ENCODE measurements around the gene ANGPTL7. TPM values are rescaled to one million over a fixed set of nuclear protein-coding genes. Genes with fewer than 3 reads are reported as not detected.

ANGPTL7 gene
- polyA plus RNA-seq, 1 experiment = not detected

DNA sequence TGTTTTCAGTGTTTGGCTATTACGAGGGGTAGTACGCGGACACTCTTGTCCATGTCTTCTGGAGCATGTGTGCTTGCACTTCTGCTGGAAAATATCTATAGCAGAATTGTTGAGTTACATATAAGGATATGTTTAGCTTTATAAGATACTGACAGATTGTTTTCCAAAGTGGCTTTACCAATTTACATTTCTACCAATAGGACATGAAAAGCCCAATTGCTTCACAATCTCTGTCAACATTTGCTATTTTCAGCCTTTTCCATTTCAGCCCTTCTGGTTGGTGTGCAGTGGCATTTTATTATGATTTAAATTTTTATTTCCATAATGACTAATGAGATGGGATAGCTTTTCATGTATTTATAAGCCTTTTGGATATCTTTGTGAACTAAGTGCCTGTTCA lies 6.3 kb upstream of the ANGPTL7 start:
- no peak for DNase-seq (ENCODE audit: low read depth, low spot score)
- Histone ChIP-seq H3K27ac (ENCODE audit: low read depth, low read length) (no peak overlapping the region), H3K4me3 (ENCODE audit: low read depth, low read length) (no peak overlapping the region), H3K9me3 (ENCODE audit: control insufficient read depth, insufficient read depth, low read length) (no peaks in the 10 kb centered on the region), H3K27me3 (ENCODE audit: control insufficient read depth, insufficient read depth, low read length) (no peaks in the 10 kb centered on the region)
- ChIA-PET CTCF (interaction anchor here (1.2 to 2.5 kb wide), 2 partner anchors 145 kb away, joined by 5 to 10 read pairs; no protein-coding TSS in a partner anchor), POLR2A (no interaction called here)
- TF ChIP-seq, protein P1, sequence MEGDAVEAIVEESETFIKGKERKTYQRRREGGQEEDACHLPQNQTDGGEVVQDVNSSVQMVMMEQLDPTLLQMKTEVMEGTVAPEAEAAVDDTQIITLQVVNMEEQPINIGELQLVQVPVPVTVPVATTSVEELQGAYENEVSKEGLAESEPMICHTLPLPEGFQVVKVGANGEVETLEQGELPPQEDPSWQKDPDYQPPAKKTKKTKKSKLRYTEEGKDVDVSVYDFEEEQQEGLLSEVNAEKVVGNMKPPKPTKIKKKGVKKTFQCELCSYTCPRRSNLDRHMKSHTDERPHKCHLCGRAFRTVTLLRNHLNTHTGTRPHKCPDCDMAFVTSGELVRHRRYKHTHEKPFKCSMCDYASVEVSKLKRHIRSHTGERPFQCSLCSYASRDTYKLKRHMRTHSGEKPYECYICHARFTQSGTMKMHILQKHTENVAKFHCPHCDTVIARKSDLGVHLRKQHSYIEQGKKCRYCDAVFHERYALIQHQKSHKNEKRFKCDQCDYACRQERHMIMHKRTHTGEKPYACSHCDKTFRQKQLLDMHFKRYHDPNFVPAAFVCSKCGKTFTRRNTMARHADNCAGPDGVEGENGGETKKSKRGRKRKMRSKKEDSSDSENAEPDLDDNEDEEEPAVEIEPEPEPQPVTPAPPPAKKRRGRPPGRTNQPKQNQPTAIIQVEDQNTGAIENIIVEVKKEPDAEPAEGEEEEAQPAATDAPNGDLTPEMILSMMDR (IDR thresholded peaks at IDR 0.05; ENCODE audit: low read depth, low read length) = no peak

DNA sequence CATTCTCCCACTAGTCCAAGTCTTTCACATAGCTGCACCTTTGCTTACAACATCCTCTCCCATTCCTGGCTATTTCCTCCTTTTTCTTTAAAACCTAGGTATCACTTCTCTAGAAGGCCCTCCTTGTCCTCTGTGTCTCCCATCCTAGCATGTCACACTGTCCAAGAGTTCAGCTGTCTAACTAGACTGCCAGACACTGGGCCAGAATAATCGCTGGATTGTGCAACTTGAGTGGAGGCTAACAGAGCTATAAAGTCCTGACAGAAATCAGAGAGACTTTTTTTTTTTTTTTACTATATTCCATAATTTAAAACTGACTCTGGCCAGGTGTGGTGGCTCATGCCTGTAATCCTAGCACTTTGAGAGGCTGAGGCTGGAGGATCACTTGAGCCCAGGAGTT lies 4.2 kb upstream of the ANGPTL7 start:
- POLR2A ChIA-PET = no interaction called here
- CTCF ChIA-PET = interaction anchor here (2.5 kb wide), 1 partner anchor 148 kb away, joined by 10 read pairs; no protein-coding TSS in a partner anchor
- DNase-seq (ENCODE audit: low read depth, low spot score) = no peak
- no peaks in the 10 kb centered on the region for H3K9me3 ChIP-seq (ENCODE audit: control insufficient read depth, insufficient read depth, low read length)
- H3K4me3 ChIP-seq (ENCODE audit: low read depth, low read length) = no peak overlapping the region
- TF ChIP-seq, protein P1 (IDR thresholded peaks at IDR 0.05; ENCODE audit: low read depth, low read length) = no peak
- H3K27ac ChIP-seq (ENCODE audit: low read depth, low read length) = no peak overlapping the region
- H3K27me3 ChIP-seq (ENCODE audit: control insufficient read depth, insufficient read depth, low read length) = no peaks in the 10 kb centered on the region

DNA sequence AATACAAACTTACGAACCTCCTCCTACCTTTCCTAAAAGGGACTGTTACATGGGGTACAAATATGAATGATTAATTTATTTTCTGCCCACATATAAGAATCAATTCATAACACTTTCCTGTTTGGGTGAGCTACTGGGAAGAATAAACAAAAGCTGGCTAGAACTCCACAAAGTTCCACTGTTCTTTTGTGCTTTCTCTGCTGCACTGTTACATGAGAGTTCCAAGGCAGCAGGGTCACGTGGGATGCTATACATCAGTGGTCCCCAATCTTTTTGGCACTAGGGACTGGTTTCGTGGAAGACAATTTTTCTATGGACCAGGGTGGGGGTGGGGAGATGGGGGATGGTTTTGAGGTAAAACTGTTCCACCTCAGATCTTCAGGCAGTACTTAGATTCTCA lies 2.2 kb upstream of the ANGPTL7 start:
- POLR2A ChIA-PET = no interaction called here
- H3K4me3 ChIP-seq (ENCODE audit: low read depth, low read length) = no peak overlapping the region
- no peak overlapping the region for H3K27ac ChIP-seq (ENCODE audit: low read depth, low read length)
- H3K27me3 ChIP-seq (ENCODE audit: control insufficient read depth, insufficient read depth, low read length) = no peaks in the 10 kb centered on the region
- H3K9me3 ChIP-seq (ENCODE audit: control insufficient read depth, insufficient read depth, low read length) = no peaks in the 10 kb centered on the region
- TF ChIP-seq, protein P1 (IDR thresholded peaks at IDR 0.05; ENCODE audit: low read depth, low read length) = no peak
- DNase-seq (ENCODE audit: low read depth, low spot score) = no peak
- CTCF ChIA-PET = interaction anchor here (0.6 kb wide), 1 partner anchor 150 kb away, joined by 3 read pairs; no protein-coding TSS in a partner anchor

DNA sequence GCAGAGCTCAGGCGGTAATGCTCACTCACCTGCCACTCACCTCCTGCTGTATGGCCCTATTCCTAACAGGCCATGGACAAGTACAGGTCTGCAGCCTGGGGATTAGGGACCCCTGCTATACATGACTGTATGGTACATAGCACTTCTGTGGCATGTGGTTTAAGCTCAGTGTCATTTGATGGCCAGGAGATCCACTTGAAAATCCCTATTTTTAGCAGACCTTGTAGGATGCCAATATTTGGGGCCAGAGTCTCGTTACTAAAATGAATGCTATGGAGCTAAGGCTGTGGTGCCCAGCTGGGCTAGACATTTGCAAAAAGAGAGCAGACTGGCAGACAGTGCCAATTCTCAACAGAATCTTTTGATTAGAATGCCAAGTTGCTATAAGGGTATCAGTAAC lies 1.7 kb upstream of the ANGPTL7 start:
- Histone ChIP-seq H3K27ac (ENCODE audit: low read depth, low read length) (no peak overlapping the region), H3K9me3 (ENCODE audit: control insufficient read depth, insufficient read depth, low read length) (no peaks in the 10 kb centered on the region), H3K4me3 (ENCODE audit: low read depth, low read length) (no peak overlapping the region), H3K27me3 (ENCODE audit: control insufficient read depth, insufficient read depth, low read length) (no peaks in the 10 kb centered on the region)
- CTCF ChIA-PET = interaction anchor here (0.6 to 1.1 kb wide), 4 partner anchors 14 to 150 kb away, joined by 3 to 6 read pairs (median 3); no protein-coding TSS in a partner anchor
- no peak for DNase-seq (ENCODE audit: low read depth, low spot score)
- TF ChIP-seq, protein P1 (IDR thresholded peaks at IDR 0.05; ENCODE audit: low read depth, low read length) = no peak
- POLR2A ChIA-PET = no interaction called here

DNA sequence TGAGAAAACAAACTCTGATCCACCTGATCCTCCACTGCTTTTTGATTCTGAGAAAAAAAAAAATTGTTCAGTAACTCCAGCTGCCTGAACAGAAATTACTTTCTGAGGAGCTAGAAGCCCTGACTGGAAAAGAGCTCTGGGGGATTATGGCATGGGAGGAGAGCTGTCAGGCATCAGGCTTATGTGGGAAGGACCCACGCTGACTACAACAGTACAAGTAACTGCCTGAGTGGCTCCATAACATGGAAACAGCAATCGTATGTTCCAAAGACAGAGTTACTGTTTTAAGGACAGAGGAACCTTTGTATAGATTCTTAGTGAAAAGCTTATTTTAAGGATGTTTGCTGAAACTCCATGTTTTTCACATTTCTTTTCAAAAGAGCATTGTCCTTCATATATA lies 1.2 kb upstream of the ANGPTL7 start:
- ChIA-PET CTCF (interaction anchor here (0.6 to 1.1 kb wide), 4 partner anchors 14 to 151 kb away, joined by 3 to 6 read pairs (median 3); no protein-coding TSS in a partner anchor), POLR2A (no interaction called here)
- no peak overlapping the region for H3K4me3 ChIP-seq (ENCODE audit: low read depth, low read length)
- TF ChIP-seq, protein P1 (IDR thresholded peaks at IDR 0.05; ENCODE audit: low read depth, low read length) = no peak
- no peak for DNase-seq (ENCODE audit: low read depth, low spot score)
- H3K27ac ChIP-seq (ENCODE audit: low read depth, low read length) = no peak overlapping the region
- no peaks in the 10 kb centered on the region for H3K9me3 ChIP-seq (ENCODE audit: control insufficient read depth, insufficient read depth, low read length)
- H3K27me3 ChIP-seq (ENCODE audit: control insufficient read depth, insufficient read depth, low read length) = no peaks in the 10 kb centered on the region
